ENCODE measurements around the gene ZNF521.

ZNF521 gene

DNA sequence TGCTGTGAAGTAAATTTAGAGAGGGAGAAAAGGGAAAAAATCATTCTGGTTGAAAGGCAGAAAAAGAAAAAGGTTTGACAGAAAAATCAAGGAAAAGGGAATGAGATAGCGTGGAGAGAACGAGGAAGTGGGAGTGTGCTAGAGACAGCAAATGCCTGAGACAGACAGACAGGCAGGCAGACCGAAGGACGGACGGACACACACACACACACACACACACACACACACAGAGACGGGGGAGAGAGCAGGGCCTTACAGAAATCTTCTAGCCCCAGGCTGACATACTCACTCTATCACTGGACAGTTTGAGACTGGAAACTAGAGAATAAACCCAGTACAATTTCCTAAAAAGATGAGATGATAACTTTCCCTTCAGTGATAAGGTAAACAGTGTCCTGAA is 238.4 kb downstream of the ZNF521 start:
- DNase-seq = no peak

DNA sequence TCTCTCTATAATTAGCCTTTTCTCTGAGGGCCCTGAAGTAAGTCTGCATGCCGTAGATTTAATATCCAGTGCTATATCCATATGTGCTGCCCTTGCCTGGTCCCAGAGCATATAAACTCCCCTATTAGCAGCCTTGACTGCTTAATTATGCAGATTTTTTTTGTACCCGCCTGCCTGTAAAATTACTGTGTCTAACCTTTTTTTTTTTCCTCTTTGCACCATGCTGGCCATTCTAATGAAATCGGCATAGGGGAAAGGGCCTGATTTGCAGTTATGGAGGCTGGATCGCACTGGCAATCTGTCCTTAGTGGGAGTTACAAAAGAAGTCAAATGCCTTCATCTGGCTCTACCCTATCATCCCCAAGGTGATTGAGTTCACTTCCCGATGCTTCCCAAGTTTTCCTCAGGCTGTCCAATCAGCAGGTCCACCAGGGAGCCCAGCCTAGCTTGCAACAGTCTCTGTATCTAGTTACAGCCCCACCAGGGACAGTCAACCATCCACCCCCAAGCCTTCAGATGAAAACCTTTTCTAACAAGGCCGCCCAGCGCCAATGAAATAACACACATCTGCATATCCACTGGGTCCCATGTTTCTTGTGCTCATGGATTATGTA is 239.0 kb downstream of the ZNF521 start:
- DNase-seq = no peak

DNA sequence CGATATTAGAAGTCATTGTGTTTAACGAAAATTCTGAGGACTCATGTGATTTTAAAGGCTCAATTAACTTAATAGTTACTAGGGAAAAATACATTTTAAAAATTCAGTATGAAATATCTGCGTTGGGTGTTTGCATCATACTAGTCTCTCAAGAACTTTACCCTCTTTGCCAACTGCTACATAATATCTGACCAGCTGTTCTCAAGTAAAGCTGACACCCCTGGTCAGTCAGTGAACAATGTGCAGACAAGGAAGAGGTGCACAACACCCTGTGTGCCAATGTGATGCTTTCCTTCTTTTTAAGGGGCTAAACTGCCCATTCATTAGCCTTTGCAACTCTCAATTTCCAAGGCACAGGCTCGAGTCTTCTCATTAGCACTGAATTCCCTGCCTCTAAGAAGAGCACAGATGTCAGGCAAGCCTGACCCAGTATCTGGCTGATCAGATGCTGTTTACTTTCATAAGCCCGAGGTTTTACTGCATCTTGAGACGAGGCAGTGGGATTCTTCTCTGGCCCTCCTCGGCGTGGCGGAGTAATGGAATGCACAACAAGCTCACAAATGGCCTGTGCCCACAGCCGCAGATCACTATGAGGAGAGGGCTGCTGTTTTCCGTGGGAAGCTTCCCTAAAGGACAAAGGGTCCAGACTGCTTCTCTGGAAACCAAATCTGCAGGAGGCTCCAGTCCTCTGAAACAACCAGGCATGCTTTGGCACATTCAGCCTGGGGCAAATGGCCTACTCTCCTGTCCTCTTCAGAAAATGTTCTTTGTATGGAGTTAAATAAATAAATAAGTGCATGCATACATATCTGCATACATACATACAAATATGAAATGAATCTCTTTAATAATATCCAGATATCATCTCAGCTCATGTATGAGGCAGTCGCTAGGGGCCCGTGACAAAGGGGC is 240.3 kb downstream of the ZNF521 start:
- no peak for DNase-seq

DNA sequence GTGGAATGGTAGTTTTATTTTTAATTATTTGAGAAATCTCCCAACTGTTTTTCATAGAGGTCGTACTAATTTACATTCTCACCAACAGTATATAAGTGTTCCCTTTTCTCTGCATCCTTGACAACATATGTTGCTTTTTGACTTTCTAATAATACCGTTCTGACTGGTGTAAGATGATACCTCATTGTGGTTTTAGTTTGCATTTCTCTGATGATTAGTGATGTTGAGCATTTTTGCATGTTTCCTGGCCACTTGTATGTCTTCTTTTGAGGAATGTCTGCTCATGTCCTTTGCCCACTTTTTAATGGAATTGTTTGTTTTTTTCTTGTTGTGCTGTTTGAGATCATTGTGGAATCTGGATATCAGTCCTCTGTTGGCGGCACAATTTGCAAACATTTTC is 242.5 kb downstream of the ZNF521 start:
- DNase-seq = no peak

DNA sequence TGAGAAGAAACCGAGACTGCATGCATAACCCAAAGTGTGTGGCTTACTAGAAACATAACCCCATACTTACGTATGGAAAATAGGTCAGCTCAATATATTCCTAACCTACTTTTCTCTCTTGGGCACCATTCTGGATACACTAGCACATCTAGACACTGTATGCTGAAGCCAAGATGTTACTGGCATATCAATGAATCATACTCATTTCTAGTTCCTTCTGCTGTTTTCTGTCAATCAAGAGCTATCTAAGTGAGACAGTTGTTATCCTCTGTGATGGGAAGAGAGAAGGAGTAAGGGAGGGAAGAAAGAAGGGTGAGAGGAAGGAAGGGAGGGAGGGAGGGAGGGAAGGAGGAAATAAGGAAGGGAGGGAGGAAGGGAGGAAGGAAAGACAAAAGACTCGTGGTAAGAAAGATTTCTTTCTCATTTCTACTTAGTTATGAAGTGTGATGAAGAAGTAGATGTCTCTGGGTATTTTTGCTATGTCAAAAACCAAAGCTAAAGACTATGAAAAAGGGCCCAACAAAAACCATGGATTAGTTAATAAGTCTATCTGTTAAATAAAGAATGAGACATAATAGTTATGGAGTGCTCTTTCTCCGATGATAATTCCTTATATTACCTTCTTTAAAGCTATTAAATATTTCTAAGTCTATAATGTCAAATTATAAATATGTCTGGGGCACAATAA is 248.4 kb downstream of the ZNF521 start:
- DNase-seq = no peak

DNA sequence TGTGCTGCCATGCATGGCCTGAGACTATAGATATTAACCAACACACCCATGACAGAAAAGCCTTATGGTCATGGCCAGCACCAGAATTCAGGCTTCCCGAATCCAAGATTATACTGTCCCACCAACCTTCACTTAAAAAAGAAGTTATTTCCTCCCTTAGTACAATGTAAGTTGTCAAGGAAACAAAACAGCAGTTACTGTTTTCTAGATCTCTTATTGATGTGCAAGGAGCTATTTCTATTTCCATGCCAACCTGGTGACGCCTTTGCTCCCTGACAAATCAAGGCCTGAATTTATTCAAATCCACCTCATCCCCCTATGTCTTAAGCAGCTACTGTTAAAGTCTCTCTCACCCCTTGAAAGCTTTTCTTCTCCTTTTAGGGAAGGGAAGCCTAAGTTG is 249.3 kb downstream of the ZNF521 start:
- no peak for DNase-seq

DNA sequence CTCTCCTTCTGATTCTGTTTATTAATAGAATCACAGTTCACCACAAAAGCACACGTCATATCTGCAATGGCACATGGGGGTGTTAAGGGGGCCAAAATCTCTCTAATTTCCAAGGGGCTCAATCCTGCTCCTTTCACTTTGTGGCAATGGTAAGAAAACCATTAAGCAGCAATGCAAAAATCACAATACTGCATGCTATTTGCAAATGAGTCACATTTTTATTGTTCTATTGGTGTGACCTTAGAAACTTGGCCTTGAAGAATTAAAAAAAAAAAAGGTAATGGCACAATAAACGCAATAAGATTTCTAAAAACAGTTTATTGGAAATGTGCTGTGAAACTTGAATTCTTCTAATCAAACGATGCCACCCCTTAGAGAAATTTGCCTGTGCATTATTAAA is 251.5 kb downstream of the ZNF521 start:
- DNase-seq = no peak

DNA sequence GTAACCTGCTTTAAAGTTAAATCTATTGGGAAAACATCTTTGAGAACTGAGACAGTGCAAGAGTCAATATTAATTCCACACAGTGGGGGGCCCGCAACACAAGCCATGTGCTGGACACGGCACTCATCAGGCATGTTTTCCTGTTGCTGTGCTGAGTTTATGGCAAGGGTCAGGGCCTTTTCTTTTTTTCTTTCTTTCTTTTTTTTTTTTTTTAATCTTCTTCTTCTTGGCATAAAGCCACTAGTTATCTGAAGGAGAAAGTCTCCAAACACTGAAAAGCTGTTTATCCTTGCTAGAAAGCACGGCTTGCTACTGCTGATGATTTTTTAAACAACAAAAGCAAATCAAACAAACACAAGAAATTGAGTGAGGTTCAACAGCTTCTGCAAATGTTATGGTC is 252.1 kb downstream of the ZNF521 start:
- no peak for DNase-seq

DNA sequence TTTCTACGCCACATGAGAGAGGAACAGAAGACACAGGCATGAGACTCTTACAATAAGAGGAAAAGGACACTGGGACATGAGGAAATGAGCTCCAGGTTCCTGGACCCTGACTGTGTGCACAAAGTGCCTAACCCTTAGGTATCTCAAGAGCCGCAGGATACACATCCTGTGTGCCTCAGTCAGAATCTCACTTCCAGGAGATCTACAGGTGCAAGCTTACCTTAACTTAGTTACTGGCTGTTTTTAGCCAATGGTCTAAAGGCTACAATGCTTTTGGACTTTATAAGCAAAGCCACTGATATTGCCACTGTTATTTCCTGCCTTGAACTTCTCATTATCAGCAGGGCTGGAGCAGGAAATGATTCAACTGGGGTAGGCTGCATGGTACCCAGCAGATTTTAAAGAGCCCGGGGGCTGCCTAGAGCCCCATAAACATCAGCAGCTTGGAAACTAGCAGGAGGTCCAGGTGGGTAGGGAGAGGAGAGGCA is 254.4 kb downstream of the ZNF521 start:
- DNase-seq = no peak

DNA sequence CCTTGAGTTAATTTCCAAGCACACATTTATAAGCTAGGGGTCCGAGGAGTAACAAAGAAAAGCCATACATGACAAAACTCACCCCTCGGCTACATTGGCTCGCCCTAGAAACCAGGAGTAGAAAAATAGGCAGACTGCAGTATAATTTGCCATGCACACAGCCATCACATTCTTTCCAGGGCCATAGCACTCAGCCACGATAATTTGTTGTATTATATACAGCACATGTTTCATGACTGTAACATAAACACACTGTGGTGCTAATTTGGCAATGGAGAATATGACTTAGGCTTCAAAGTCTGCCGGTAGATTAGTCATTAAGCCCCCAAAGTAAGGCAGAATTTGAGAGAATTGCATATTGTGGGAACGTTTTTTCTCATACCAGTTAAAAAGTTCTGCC is 254.9 kb downstream of the ZNF521 start:
- no peak for DNase-seq

DNA sequence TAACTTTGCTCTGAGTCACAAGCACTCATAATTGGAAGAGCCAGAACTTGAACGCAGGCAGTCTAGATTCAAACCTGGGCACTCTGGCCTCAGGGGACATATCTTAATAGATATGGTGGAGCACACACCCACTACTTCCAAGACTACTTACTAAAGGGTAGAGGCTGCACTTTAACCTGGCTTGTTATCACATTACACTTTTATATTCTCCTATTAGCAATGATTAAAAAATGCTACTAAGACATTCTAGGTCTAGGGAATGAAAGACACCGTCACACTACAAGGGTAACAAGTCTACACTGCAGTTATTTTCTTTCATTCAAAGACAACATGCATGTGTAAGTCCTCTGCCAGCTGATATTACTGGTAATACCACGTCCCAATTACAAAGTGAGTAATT is 258.8 kb downstream of the ZNF521 start:
- DNase-seq = no peak

DNA sequence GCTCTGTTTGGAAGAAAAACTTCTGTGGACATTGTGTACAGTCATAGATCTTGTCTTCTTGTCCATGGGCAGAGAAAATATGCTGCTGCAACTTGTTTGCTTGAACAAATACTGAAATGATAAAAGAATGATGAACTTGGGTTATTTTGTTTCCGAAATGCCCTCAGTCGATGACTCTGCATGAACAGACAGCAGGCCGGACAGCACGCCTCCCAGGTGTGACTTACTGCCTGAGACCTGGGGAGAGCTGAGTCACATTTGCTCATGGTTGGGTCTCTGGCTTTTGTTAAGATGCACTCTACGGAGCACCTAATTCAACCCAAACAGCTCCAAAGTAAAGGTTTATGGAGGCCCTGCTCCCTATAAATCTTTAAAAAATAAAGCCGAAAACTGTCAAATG is 262.5 kb downstream of the ZNF521 start:
- no peak for DNase-seq

DNA sequence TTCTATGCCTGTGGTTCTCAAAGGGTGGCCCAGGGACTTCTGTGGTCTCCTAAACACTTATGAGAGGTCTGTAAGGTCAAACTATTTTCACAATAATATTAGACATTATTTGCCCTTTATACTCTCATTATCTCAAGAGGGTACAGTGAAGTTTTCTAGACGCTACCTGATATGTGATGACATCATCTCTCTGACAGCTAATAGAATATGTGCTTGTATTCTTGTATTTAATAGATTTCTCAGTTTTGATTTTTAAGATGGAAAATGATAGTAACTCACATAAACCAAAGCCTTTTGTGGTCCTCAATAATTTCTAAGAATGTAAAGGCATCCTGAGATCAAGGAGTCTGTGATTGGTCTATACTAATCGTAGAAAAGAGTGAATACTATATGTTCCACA is 265.1 kb downstream of the ZNF521 start:
- no peak for DNase-seq

DNA sequence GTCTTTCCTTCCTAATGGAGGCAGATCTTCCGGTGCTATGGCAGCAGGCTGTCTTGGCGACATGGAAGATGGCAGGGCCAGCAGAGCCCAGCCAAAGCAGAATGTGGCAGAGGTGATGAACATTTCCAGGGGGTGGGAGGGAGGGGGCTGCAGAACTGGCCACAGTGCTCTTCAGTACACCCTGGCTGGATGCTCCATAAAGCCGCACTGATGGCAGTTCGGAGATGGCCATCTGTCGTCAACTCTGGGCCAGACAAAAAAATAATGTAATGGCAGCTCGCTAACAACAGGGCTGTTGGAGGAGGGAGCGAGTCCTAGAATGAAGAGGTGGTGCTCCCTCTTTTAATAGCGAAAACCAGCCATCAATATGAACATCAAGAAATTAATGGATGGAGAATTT is 271.0 kb downstream of the ZNF521 start:
- DNase-seq = no peak

DNA sequence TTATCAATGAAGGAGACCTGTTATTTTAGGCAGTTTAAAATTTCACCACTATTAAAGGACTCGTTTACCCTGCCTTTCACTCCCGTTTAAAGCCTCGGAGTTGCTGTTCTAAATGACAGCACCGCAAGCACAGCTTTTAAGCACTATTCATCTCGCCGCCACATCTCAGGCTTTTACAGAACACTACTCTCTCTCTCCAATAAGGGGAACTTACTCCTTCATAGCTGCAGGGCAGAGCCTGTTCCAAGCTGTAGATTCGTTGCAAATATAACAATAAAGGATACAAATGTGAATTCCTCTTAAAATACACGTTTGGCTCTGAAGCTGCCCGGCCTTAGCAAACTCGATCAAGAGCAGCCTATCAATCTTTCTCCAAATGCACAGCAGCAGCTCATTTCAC is 271.8 kb downstream of the ZNF521 start:
- no peak for DNase-seq

DNA sequence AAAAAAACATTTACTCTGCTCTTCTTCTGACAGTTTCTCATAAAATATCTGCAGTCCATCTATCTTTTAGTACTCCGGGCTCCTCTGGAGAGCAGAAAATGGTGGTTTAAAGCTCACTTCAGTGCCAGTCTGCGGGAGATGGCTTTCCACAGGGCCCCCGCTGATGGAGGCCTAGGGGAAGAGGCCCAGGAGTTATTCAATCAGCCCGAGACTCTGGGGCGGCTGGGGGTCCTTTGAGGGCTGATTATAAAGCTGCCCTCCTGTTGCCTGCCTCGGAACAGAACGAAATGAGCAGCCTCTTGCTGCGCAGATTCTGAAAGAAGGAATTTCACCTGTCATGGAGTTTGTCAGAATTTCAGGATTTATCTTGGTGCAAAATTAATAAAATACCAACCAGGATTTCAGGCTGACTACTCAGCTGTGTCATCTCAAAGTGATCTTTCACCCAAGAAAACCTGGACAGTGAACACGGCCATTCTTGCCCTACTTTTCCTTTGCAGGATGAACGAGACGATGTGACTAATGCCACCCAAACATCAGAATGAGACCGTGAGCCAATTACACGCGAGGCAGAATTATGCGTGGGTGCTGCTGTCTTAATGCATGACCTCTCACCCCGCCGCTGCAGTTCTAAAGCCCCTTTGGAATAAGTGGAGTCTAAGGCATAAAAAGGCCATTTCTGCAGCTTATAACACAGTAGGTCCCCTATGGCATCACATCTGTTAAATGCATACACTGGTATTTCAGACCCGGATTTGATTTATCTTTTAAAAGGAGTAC is 273.8 kb downstream of the ZNF521 start:
- DNase-seq = no peak

DNA sequence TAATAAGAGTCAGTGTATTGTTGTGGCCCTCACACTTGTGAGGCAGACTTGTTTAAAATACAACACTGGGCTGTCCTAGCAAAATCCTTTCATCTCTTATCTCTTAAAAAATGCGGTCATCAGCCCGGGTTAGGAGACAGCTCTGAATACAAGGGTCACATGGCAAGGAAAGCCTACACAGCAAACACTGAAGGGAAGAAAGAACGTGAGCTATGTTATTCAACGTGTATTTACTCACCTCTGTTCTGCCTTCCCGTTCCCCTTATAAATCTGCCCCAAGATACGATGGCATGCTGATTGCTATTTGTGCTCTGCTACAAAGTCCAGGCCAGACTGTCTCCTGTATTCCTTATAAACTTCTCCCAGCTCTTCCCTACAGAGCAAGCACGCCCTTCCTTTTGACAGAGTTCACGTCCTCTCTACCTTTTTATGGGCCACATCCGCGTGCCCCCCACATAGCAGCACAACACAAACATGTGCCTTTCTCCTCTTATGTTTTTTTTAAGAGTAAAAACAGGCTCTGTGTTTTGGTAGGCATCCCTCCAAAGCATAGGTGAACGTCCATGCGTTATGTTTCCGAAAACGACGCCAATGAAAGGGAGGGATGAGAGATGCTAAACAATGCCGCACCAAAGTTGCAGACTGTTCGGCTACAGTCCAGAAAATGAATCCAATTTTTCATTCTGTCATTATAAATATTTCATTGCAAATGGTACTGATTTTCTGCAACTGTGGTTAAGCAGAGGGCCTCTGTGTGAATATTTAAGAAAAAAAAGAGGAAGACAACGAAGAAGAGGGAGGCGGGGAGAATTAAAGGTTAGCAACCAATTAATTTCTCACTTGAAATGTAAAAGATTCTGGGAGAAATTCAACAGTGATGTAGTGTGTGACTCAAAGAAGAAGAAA is 274.7 kb downstream of the ZNF521 start:
- DNase-seq = no peak

DNA sequence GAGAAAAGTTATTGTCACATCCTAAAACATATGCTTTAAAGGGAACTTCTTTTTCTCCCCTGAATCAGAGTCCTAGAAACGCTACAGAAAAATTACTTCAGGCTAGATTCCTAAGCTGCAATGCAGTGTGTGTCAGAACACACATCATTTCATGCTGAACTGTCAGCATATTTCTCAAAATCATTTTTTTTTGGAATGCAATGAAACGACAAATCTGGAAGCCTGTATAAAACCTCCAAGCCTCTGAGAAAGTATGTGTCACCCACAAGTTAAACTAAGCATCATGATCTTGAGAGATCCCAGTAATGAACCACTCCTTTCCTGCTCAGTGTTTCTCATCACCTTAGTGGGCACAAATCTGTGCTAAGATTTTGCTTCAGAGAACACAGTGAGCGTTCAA is 276.2 kb downstream of the ZNF521 start:
- DNase-seq = no peak

DNA sequence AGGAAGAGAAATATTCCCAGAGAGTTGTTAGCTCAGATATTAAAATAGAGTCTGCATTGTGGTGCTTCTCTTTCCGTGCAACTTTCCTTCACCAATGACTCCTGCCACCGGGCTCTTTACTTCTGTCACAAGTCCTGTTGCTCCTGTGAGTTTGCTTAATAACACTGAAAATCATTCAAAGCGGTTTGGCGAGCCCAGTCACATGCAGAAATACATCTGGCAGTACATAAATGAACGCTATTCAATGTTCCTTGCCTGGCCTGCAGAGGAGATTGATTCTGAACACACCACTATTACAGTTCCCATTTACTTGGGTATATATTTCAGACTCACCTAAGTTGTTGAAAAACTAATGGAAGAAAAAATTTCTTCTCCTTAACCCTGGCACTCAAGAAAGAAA is 276.6 kb downstream of the ZNF521 start:
- no peak for DNase-seq

DNA sequence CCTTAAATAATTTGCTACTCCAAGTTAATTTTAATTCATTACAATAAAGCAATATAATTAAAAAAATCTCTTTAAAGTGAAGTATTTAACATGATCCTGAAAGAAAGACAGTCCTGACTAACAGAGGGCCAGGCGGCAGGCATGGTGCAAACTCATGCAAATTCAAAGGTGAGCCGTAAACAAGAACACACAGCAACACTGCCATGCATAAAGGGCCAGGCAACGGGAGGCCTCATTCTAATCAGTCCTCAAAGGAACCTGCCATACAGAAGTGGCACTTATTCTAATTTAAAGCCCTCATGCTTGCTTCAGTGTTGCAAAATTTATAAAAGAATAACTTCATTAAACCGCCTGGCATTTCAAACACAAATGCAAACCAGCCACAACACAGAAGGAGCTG is 277.0 kb downstream of the ZNF521 start:
- DNase-seq = no peak

DNA sequence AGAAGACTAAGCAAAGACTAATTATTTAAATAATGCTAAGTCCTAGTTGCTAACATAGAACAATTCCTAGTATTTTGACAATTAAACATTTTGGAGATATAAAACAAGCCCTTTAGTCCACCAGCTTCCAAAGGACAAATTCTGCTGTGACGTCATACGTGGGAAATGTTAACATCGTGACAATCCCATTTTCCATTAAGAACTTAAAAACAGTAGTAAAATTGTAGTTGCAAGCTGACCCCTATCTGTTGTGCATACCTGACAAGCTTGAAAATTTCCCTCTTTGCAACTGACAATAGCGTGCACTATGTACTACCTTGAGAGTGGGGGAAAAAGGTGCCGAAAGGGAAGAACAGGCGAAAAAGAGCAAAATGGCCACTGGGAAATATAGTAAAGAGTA is 279.8 kb downstream of the ZNF521 start:
- no peak for DNase-seq
